ENCODE data around the gene HOXA10. TPM values are rescaled to one million over a fixed set of nuclear protein-coding genes. Genes with fewer than 3 reads are reported as not detected.

The HOXA10 gene
- total and polyA plus RNA-seq, 4 donors: 0.21 to 0.29 (median 0.26) TPM; not detected in 1

- Histone ChIP-seq H3K4me3 (no peak overlapping the region), H3K27me3 (ENCODE audit: control insufficient read depth in 3 of 3, insufficient read depth in 3 of 3, low read length in 2 of 3) (peaks cover 3 to 98% (median 94%) of the 10 kb centered on the region in 3 donors), H3K9me3 (ENCODE audit: control insufficient read depth in 4 of 4, insufficient read depth in 3 of 4, low read length in 3 of 4) (peaks cover 0 to 8% (median 0%) of the 10 kb centered on the region in 4 donors), H3K9ac (ENCODE audit: insufficient read depth in 1 of 2, low read length in 2 of 2) (no peak overlapping the region), H3K36me3 (ENCODE audit: control insufficient read depth in 4 of 4, insufficient read depth in 4 of 4, low read length in 4 of 4) (no peaks in the 10 kb centered on the region), H3K27ac (ENCODE audit: low read depth in 1 of 2, low read length in 1 of 2) (no peak overlapping the region), H3K4me1 (ENCODE audit: control insufficient read depth in 5 of 5, insufficient read depth in 5 of 5, low read length in 5 of 5) (peaks cover 0 to 22% (median 10%) of the 10 kb centered on the region in 5 donors)
- 12 to 18% methylated on average over 29 of the region's 29 CpGs for WGBS, 2 donors
- ATAC-seq (ENCODE audit: insufficient read depth, low FRiP score) (no peak), DNase-seq (peak in 2 of 3 donors; percentile 20 to 49)
- TF ChIP-seq CTCF (IDR thresholded peaks at IDR 0.05; ENCODE audit: control extremely low read depth, extremely low read depth): no peak
Measured at GRCh38 chr7:27193335-27194001, 19.3 kb upstream of the HOXA10 start.

- Histone ChIP-seq H3K27ac (ENCODE audit: low read depth in 1 of 2, low read length in 1 of 2) (no peak overlapping the region), H3K4me1 (ENCODE audit: control insufficient read depth in 5 of 5, insufficient read depth in 5 of 5, low read length in 5 of 5) (peaks cover 0 to 25% (median 10%) of the 10 kb centered on the region in 5 donors), H3K9me3 (ENCODE audit: control insufficient read depth in 4 of 4, insufficient read depth in 3 of 4, low read length in 3 of 4) (peaks cover 0 to 6% (median 0%) of the 10 kb centered on the region in 4 donors), H3K36me3 (ENCODE audit: control insufficient read depth in 4 of 4, insufficient read depth in 4 of 4, low read length in 4 of 4) (no peaks in the 10 kb centered on the region), H3K9ac (ENCODE audit: insufficient read depth in 1 of 2, low read length in 2 of 2) (no peak overlapping the region), H3K27me3 (ENCODE audit: control insufficient read depth in 3 of 3, insufficient read depth in 3 of 3, low read length in 2 of 3) (peaks cover 3 to 98% (median 94%) of the 10 kb centered on the region in 3 donors), H3K4me3 (no peak overlapping the region)
- TF ChIP-seq CTCF (IDR thresholded peaks at IDR 0.05; ENCODE audit: control extremely low read depth, extremely low read depth): no peak
- ATAC-seq (ENCODE audit: insufficient read depth, low FRiP score): peak; percentile 35
- peak in 2 of 3 donors; percentile 22 to 46 for DNase-seq
- 1 to 4% methylated on average over 68 to 78 of the region's 78 CpGs for WGBS, 2 donors
Measured at GRCh38 chr7:27192546-27193334, 18.6 kb upstream of the HOXA10 start.

- no peaks in the 10 kb centered on the region for H3K36me3 ChIP-seq (ENCODE audit: control insufficient read depth in 4 of 4, insufficient read depth in 4 of 4, low read length in 4 of 4)
- H3K4me3 ChIP-seq: no peak overlapping the region
- H3K27ac ChIP-seq (ENCODE audit: low read depth in 1 of 2, low read length in 1 of 2): no peak overlapping the region
- 10 to 17% methylated on average over 39 to 42 of the region's 42 CpGs for WGBS, 2 donors
- H3K9ac ChIP-seq (ENCODE audit: insufficient read depth in 1 of 2, low read length in 2 of 2): no peak overlapping the region
- ATAC-seq (ENCODE audit: insufficient read depth, low FRiP score): no peak
- H3K27me3 ChIP-seq (ENCODE audit: control insufficient read depth in 3 of 3, insufficient read depth in 3 of 3, low read length in 2 of 3): peaks cover 3 to 98% (median 94%) of the 10 kb centered on the region in 3 donors
- no peak for TF ChIP-seq CTCF (IDR thresholded peaks at IDR 0.05; ENCODE audit: control extremely low read depth, extremely low read depth)
- peaks cover 0 to 6% (median 0%) of the 10 kb centered on the region in 4 donors for H3K9me3 ChIP-seq (ENCODE audit: control insufficient read depth in 4 of 4, insufficient read depth in 3 of 4, low read length in 3 of 4)
- peak in 2 of 3 donors; percentile 16 for DNase-seq
- H3K4me1 ChIP-seq (ENCODE audit: control insufficient read depth in 5 of 5, insufficient read depth in 5 of 5, low read length in 5 of 5): peaks cover 0 to 25% (median 10%) of the 10 kb centered on the region in 5 donors
Measured at GRCh38 chr7:27191833-27192545, 17.9 kb upstream of the HOXA10 start.

All from lung (tissue), 12 donors.